ENCODE data around the gene PPP1R12B. TPM values are rescaled to one million over a fixed set of nuclear protein-coding genes. Genes with fewer than 3 reads are reported as not detected.

PPP1R12B gene
- total and polyA plus RNA-seq, 2 experiments from 2014 or later = 8.1 to 15.0 TPM

GRCh38 chr1:202586871-202587270, 238.4 kb downstream of the PPP1R12B start:
- no peaks in the 10 kb centered on the region for H3K79me2 ChIP-seq
- no peaks in the 10 kb centered on the region for H3K36me3 ChIP-seq (replicated peaks; ENCODE audit: insufficient read depth, low read depth)
- no peak overlapping the region for H3K4me3 ChIP-seq
- 92% methylated on average over 1 of the region's 1 CpG for WGBS (ENCODE audit: low lambda C conversion rate, missing lambda C conversion rate)
- no peak for DNase-seq (ENCODE audit: low spot score)
- no peak overlapping the region for H3K4me2 ChIP-seq
- H3K9me2 ChIP-seq (replicated peaks; ENCODE audit: insufficient read depth) = no peaks in the 10 kb centered on the region
- no peaks in the 10 kb centered on the region for H4K20me1 ChIP-seq (ENCODE audit: insufficient read depth, poor library complexity, severe bottlenecking)
- peak overlapping the region; percentile 46 for H3K27ac ChIP-seq
- TF ChIP-seq EZH2 (IDR thresholded peaks at IDR 0.05; ENCODE audit: borderline replicate concordance) (no peak), EZH2phosphoT487 (IDR thresholded peaks at IDR 0.05; ENCODE audit: low read depth, severe bottlenecking, unreplicated experiment) (no peak)
- TF ChIP-seq, protein P1, sequence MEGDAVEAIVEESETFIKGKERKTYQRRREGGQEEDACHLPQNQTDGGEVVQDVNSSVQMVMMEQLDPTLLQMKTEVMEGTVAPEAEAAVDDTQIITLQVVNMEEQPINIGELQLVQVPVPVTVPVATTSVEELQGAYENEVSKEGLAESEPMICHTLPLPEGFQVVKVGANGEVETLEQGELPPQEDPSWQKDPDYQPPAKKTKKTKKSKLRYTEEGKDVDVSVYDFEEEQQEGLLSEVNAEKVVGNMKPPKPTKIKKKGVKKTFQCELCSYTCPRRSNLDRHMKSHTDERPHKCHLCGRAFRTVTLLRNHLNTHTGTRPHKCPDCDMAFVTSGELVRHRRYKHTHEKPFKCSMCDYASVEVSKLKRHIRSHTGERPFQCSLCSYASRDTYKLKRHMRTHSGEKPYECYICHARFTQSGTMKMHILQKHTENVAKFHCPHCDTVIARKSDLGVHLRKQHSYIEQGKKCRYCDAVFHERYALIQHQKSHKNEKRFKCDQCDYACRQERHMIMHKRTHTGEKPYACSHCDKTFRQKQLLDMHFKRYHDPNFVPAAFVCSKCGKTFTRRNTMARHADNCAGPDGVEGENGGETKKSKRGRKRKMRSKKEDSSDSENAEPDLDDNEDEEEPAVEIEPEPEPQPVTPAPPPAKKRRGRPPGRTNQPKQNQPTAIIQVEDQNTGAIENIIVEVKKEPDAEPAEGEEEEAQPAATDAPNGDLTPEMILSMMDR (IDR thresholded peaks at IDR 0.05; ENCODE audit: poor library complexity) = no peak
- H3K27me3 ChIP-seq = no peaks in the 10 kb centered on the region
- no peak overlapping the region for H2AFZ ChIP-seq
- H3K4me1 ChIP-seq (ENCODE audit: insufficient read depth) = peaks cover 23% of the 10 kb centered on the region
- no peaks in the 10 kb centered on the region for H3K9me3 ChIP-seq (ENCODE audit: low read depth)

GRCh38 chr1:202587859-202588485, 239.5 kb downstream of the PPP1R12B start:
- H3K4me1 ChIP-seq (ENCODE audit: insufficient read depth) = peaks cover 23% of the 10 kb centered on the region
- no peaks in the 10 kb centered on the region for H3K79me2 ChIP-seq
- H3K36me3 ChIP-seq (replicated peaks; ENCODE audit: insufficient read depth, low read depth) = no peaks in the 10 kb centered on the region
- no peak overlapping the region for H3K4me2 ChIP-seq
- H3K27ac ChIP-seq = peak overlapping the region; percentile 88
- H3K9me2 ChIP-seq (replicated peaks; ENCODE audit: insufficient read depth) = no peaks in the 10 kb centered on the region
- H3K27me3 ChIP-seq = no peaks in the 10 kb centered on the region
- H2AFZ ChIP-seq = no peak overlapping the region
- H3K4me3 ChIP-seq = no peak overlapping the region
- H4K20me1 ChIP-seq (ENCODE audit: insufficient read depth, poor library complexity, severe bottlenecking) = no peaks in the 10 kb centered on the region
- no peak for DNase-seq (ENCODE audit: low spot score)
- no peaks in the 10 kb centered on the region for H3K9me3 ChIP-seq (ENCODE audit: low read depth)
- 21% methylated on average over 1 of the region's 1 CpG for WGBS (ENCODE audit: low lambda C conversion rate, missing lambda C conversion rate)
- no peak for TF ChIP-seq EZH2phosphoT487 (IDR thresholded peaks at IDR 0.05; ENCODE audit: low read depth, severe bottlenecking, unreplicated experiment)
- TF ChIP-seq, protein P1 (IDR thresholded peaks at IDR 0.05; ENCODE audit: poor library complexity) = no peak

GRCh38 chr1:202588503-202589189, 240.1 kb downstream of the PPP1R12B start:
- Histone ChIP-seq H3K4me2 (peak overlapping the region; percentile 16), H3K79me2 (no peaks in the 10 kb centered on the region), H3K9me3 (ENCODE audit: low read depth) (no peaks in the 10 kb centered on the region), H3K27me3 (no peaks in the 10 kb centered on the region), H3K27ac (peak overlapping the region; percentile 88), H4K20me1 (ENCODE audit: insufficient read depth, poor library complexity, severe bottlenecking) (no peaks in the 10 kb centered on the region), H3K36me3 (replicated peaks; ENCODE audit: insufficient read depth, low read depth) (no peaks in the 10 kb centered on the region), H3K4me3 (no peak overlapping the region), H3K9me2 (replicated peaks; ENCODE audit: insufficient read depth) (no peaks in the 10 kb centered on the region), H2AFZ (no peak overlapping the region), H3K4me1 (ENCODE audit: insufficient read depth) (peaks cover 23% of the 10 kb centered on the region)
- TF ChIP-seq EZH2 (IDR thresholded peaks at IDR 0.05; ENCODE audit: borderline replicate concordance) = no peak
- no peak for TF ChIP-seq EZH2phosphoT487 (IDR thresholded peaks at IDR 0.05; ENCODE audit: low read depth, severe bottlenecking, unreplicated experiment)
- TF ChIP-seq, protein P1 (IDR thresholded peaks at IDR 0.05; ENCODE audit: poor library complexity) = no peak
- DNase-seq (ENCODE audit: low spot score) = no peak
- WGBS (ENCODE audit: low lambda C conversion rate, missing lambda C conversion rate) = 82% methylated on average over 4 of the region's 4 CpGs
